Endothelial cell of umbilical vein (primary cell): ENCODE data around the gene WDR43.

Experiments used
- CTCF ChIP-seq, 2 donors: IDR thresholded peaks; 1 replicate in 1 of 2; 2 replicates in 1 of 2; pipeline ENCODE4 v1.5.1; 2011; ENCODE audit warnings: low read length in 2 of 2, mild to moderate bottlenecking in 2 of 2, moderate library complexity in 2 of 2, control low read depth in 1 of 2, inconsistent platforms in 1 of 2, low read depth in 1 of 2; ENCODE audit not compliant: insufficient read depth in 1 of 2; ENCODE audit errors: extremely low read depth in 1 of 2
- JUN ChIP-seq: IDR thresholded peaks from 2 replicates; pipeline ENCODE4 v1.6.1; 2011; ENCODE audit warnings: borderline replicate concordance, low read depth; ENCODE audit not compliant: insufficient read length, insufficient read depth
- POLR2A ChIP-seq: IDR thresholded peaks from 2 replicates; pipeline ENCODE4 v1.6.1; 2012; ENCODE audit warnings: low read depth, mild to moderate bottlenecking, control low read depth, low read length
- TF ChIP-seq, protein P1 (sequence below): IDR thresholded peaks from 2 replicates; pipeline ENCODE4 v1.6.1; 2011; ENCODE audit not compliant: insufficient read depth, insufficient read length

DNA sequence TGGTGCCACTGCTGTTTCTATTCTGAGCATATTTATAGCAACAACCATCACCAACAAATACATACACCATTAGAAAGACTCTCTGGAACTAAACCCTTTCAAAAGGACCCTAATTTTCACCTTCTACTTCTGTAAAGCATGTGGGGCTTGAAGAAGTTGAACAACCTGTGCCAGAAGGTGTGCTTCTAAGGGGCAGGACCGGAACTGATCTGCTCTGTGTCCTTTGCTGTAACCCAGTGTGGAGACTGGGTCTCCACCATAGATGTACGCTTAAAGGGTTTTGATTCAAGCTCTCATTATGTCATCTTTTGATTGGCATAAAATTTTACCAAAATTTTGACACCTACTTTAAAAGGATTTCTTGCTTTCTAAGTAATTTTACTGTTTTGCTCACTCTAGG is 40.3 kb downstream of the WDR43 start:
- TF ChIP-seq CTCF (IDR thresholded peaks at IDR 0.05; ENCODE audit: extremely low read depth in 1 of 2, insufficient read depth in 1 of 2, low read depth in 1 of 2, low read length in 2 of 2) (no peak), JUN (no peak), POLR2A (no peak)
- TF ChIP-seq, protein P1, sequence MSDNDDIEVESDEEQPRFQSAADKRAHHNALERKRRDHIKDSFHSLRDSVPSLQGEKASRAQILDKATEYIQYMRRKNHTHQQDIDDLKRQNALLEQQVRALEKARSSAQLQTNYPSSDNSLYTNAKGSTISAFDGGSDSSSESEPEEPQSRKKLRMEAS, result no peak
